MM.1S (cell line): ENCODE measurements around the gene RARS1.

ENCODE experiments used
- DNase-seq: peaks from one replicate; pipeline ENCODE4 v3.0.0-alpha.2; 2015
- H2AFZ ChIP-seq: fragments of 300-600 bp; sonication (generic); 2 replicates; pipeline ENCODE4 v1.6.0; 2016; ENCODE audit warnings: antibody characterized with exemption, low read length
- H3F3A ChIP-seq: fragments of 300-600 bp; sonication (generic); 2 replicates; pipeline ENCODE4 v1.6.1; 2016; ENCODE audit warnings: mild to moderate bottlenecking, antibody characterized with exemption, low read length, moderate library complexity, mixed read lengths; ENCODE audit not compliant: insufficient read depth
- H3K27ac ChIP-seq: fragments of 300-600 bp; sonication (generic); 2 replicates; pipeline ENCODE4 v1.5.1; 2016; ENCODE audit warnings: mild to moderate bottlenecking, low read length
- H3K27me3 ChIP-seq: fragments of 300-600 bp; sonication (generic); replicated peaks from 2 replicates; pipeline ENCODE4 v1.6.0; 2016; ENCODE audit warnings: low read length; ENCODE audit not compliant: insufficient read depth
- H3K36me3 ChIP-seq: fragments of 300-600 bp; sonication (generic); replicated peaks from 2 replicates; pipeline ENCODE4 v1.6.1; 2016; ENCODE audit warnings: mild to moderate bottlenecking, low read length, mixed read lengths; ENCODE audit not compliant: insufficient read depth
- H3K4me1 ChIP-seq: fragments of 300-600 bp; sonication (generic); 2 replicates; pipeline ENCODE4 v1.6.1; 2016; ENCODE audit warnings: low read length, mixed read lengths
- H3K4me2 ChIP-seq: fragments of 300-600 bp; sonication (generic); 2 replicates; pipeline ENCODE4 v1.6.0; 2016; ENCODE audit warnings: low read depth, low read length
- H3K4me3 ChIP-seq: fragments of 300-600 bp; sonication (generic); 2 replicates; pipeline ENCODE4 v1.5.1; 2016; ENCODE audit warnings: low read length, mixed read lengths
- H3K79me2 ChIP-seq: fragments of 300-600 bp; sonication (generic); 2 replicates; pipeline ENCODE4 v1.6.1; 2016; ENCODE audit warnings: mixed run types, low read length, mixed read lengths
- H3K9ac ChIP-seq: fragments of 300-600 bp; sonication (generic); 2 replicates; pipeline ENCODE4 v1.6.1; 2016; ENCODE audit warnings: low read length, mixed read lengths
- H3K9me2 ChIP-seq: fragments of 300-600 bp; sonication (generic); replicated peaks from 2 replicates; pipeline ENCODE4 v1.6.1; 2016; ENCODE audit warnings: mild to moderate bottlenecking, low read length, mixed read lengths; ENCODE audit not compliant: insufficient read depth
- H3K9me3 ChIP-seq: fragments of 300-600 bp; sonication (generic); replicated peaks from 2 replicates; pipeline ENCODE4 v1.6.1; 2016; ENCODE audit warnings: mild to moderate bottlenecking, low read length, mixed read lengths; ENCODE audit not compliant: insufficient read depth
- H4K20me1 ChIP-seq: fragments of 300-600 bp; sonication (generic); 2 replicates; pipeline ENCODE4 v1.6.1; 2016; ENCODE audit warnings: mild to moderate bottlenecking, low read length, moderate library complexity, mixed read lengths; ENCODE audit not compliant: insufficient read depth
- CTCF ChIP-seq: fragments of 300-600 bp; sonication (generic); IDR thresholded peaks from 2 replicates; pipeline ENCODE4 v1.5.1; 2016; ENCODE audit warnings: antibody characterized with exemption, low read length, mixed read lengths
- EZH2 ChIP-seq: fragments of 300-600 bp; sonication (generic); optimal IDR thresholded peaks from 2 replicates; pipeline ENCODE3; 2017; ENCODE audit warnings: low read depth, mild to moderate bottlenecking, antibody characterized with exemption, low read length, mixed read lengths
- EZH2phosphoT487 ChIP-seq: fragments of 300-600 bp; sonication (generic); IDR thresholded peaks from 2 replicates; pipeline ENCODE4 v1.6.1; 2018; ENCODE audit warnings: antibody characterized with exemption, low read length

RARS1 gene

GRCh38 chr5:168469816-168470215, 16.5 kb upstream of the RARS1 start:
- H4K20me1 ChIP-seq = no peaks in the 10 kb centered on the region
- no peak overlapping the region for H3K27ac ChIP-seq
- H2AFZ ChIP-seq = no peak overlapping the region
- TF ChIP-seq EZH2 = no peak
- no peak for TF ChIP-seq EZH2phosphoT487
- no peak for TF ChIP-seq CTCF
- no peaks in the 10 kb centered on the region for H3K9me3 ChIP-seq
- no peaks in the 10 kb centered on the region for H3F3A ChIP-seq
- no peak overlapping the region for H3K4me2 ChIP-seq
- H3K9ac ChIP-seq = no peak overlapping the region
- H3K9me2 ChIP-seq = no peaks in the 10 kb centered on the region
- DNase-seq = no peak
- no peaks in the 10 kb centered on the region for H3K4me1 ChIP-seq
- no peaks in the 10 kb centered on the region for H3K36me3 ChIP-seq
- H3K79me2 ChIP-seq = no peaks in the 10 kb centered on the region
- no peaks in the 10 kb centered on the region for H3K27me3 ChIP-seq
- H3K4me3 ChIP-seq = no peak overlapping the region

- H3K9me2 ChIP-seq = no peaks in the 10 kb centered on the region
- no peak overlapping the region for H2AFZ ChIP-seq
- no peaks in the 10 kb centered on the region for H3K9me3 ChIP-seq
- H3K4me1 ChIP-seq = no peaks in the 10 kb centered on the region
- H3F3A ChIP-seq = no peaks in the 10 kb centered on the region
- no peak overlapping the region for H3K4me3 ChIP-seq
- TF ChIP-seq EZH2phosphoT487 (no peak), EZH2 (no peak), CTCF (no peak)
- no peak overlapping the region for H3K27ac ChIP-seq
- H4K20me1 ChIP-seq = no peaks in the 10 kb centered on the region
- DNase-seq = no peak
- no peaks in the 10 kb centered on the region for H3K79me2 ChIP-seq
- no peaks in the 10 kb centered on the region for H3K36me3 ChIP-seq
- no peaks in the 10 kb centered on the region for H3K27me3 ChIP-seq
- H3K4me2 ChIP-seq = no peak overlapping the region
- no peak overlapping the region for H3K9ac ChIP-seq
Measured at GRCh38 chr5:168471785-168472184, 14.5 kb upstream of the RARS1 start.

- Histone ChIP-seq H3K9ac (no peak overlapping the region), H3F3A (no peaks in the 10 kb centered on the region), H3K79me2 (no peaks in the 10 kb centered on the region), H2AFZ (no peak overlapping the region), H3K4me1 (no peaks in the 10 kb centered on the region), H3K27me3 (no peaks in the 10 kb centered on the region), H3K27ac (no peak overlapping the region), H3K4me2 (no peak overlapping the region), H3K4me3 (no peak overlapping the region), H4K20me1 (no peaks in the 10 kb centered on the region), H3K36me3 (no peaks in the 10 kb centered on the region), H3K9me2 (no peaks in the 10 kb centered on the region), H3K9me3 (no peaks in the 10 kb centered on the region)
- DNase-seq = no peak
- TF ChIP-seq EZH2phosphoT487 (no peak), CTCF (no peak), EZH2 (no peak)
Measured at GRCh38 chr5:168472329-168472728, 13.9 kb upstream of the RARS1 start.
